Dermis blood vessel endothelial cell (primary cell): ENCODE results near the gene MRPL14. TPM values are rescaled to one million over a fixed set of nuclear protein-coding genes. Genes with fewer than 3 reads are reported as not detected.
A peak's percentile ranks its signal among the peaks of the same experiment; 100 is the strongest.

Experiments used
- DNase-seq: peaks from one replicate; pipeline ENCODE4 v3.0.0; 2010
- total RNA-seq: library from RNA; depleted of rRNA; stranded (reverse); fragments of >200 nt; gene quantifications from 2 replicates; pipeline ENCODE4 v1.2.3, GENCODE V29; 2014

MRPL14 gene
- total RNA-seq, 1 donor from 2014 or later: 75.4 TPM

GRCh38 chr6:44122801-44123200 lies 4.5 kb downstream of the MRPL14 start:
- DNase-seq: peak; percentile 93

GRCh38 chr6:44120692-44121443 lies 6.4 kb downstream of the MRPL14 start:
- no peak for DNase-seq

GRCh38 chr6:44119704-44120262 lies 7.5 kb downstream of the MRPL14 start:
- no peak for DNase-seq

GRCh38 chr6:44117397-44118128 lies 9.7 kb downstream of the MRPL14 start:
- no peak for DNase-seq

- peak; percentile 75 for DNase-seq
Measured at GRCh38 chr6:44116641-44117382, 10.4 kb downstream of the MRPL14 start.

- DNase-seq: peak; percentile 81
Measured at GRCh38 chr6:44115866-44116265, 11.4 kb downstream of the MRPL14 start.

GRCh38 chr6:44113414-44113813 lies 13.8 kb downstream of the MRPL14 start:
- peak; percentile 56 for DNase-seq

GRCh38 chr6:44111434-44112417 lies 15.5 kb downstream of the MRPL14 start:
- DNase-seq: no peak

GRCh38 chr6:44110966-44111365 lies 16.3 kb downstream of the MRPL14 start:
- no peak for DNase-seq

GRCh38 chr6:44110005-44110676 lies 17.1 kb downstream of the MRPL14 start:
- DNase-seq: no peak

GRCh38 chr6:44109212-44109611 lies 18.0 kb downstream of the MRPL14 start:
- no peak for DNase-seq

- DNase-seq: no peak
Measured at GRCh38 chr6:44108471-44108870, 18.8 kb downstream of the MRPL14 start.

- DNase-seq: peak; percentile 82
Measured at GRCh38 chr6:44107017-44107416, 20.2 kb downstream of the MRPL14 start.

GRCh38 chr6:44105993-44106740 lies 21.1 kb downstream of the MRPL14 start:
- no peak for DNase-seq

- DNase-seq: no peak
Measured at GRCh38 chr6:44105146-44105545, 22.1 kb downstream of the MRPL14 start.

GRCh38 chr6:44104481-44105021 lies 22.7 kb downstream of the MRPL14 start:
- peak; percentile 99 for DNase-seq

GRCh38 chr6:44102527-44102926 lies 24.7 kb downstream of the MRPL14 start:
- no peak for DNase-seq

- no peak for DNase-seq
Measured at GRCh38 chr6:44101832-44102231, 25.4 kb downstream of the MRPL14 start.

GRCh38 chr6:44100088-44100550 lies 27.1 kb downstream of the MRPL14 start:
- peak; percentile 81 for DNase-seq

GRCh38 chr6:44099192-44099591 lies 28.1 kb downstream of the MRPL14 start:
- DNase-seq: no peak
